Measurements from ENCODE around the gene SYT11. TPM values are rescaled to one million over a fixed set of nuclear protein-coding genes. Genes with fewer than 3 reads are reported as not detected.

Gene SYT11
- total RNA-seq, 1 donor from 2014 or later: 188 TPM

Small RNA genes within 50 kb of the gene (small RNA-seq; reads per million reads assigned to genes)
- gene RF00015 (not detected), gene SCARNA4 (not detected), gene SNORA80E (18.4 reads per million, percentile 93 among the genes with 10 or more reads in this experiment)

Other genes starting within 250 kb of the SYT11 start
- 26.2 TPM for gene MSTO1, start 249.3 kb upstream of the SYT11 start, total RNA-seq
- 393 TPM for gene YY1AP1, start 170.8 kb upstream of the SYT11 start, total RNA-seq
- gene DAP3, start 170.5 kb upstream of the SYT11 start, total RNA-seq: 41.0 TPM
- 35.1 TPM for gene GON4L, start 2.4 kb upstream of the SYT11 start, total RNA-seq
- 32.0 TPM for gene RIT1, start 51.8 kb downstream of the SYT11 start, total RNA-seq
- 37.6 TPM for gene KHDC4, start 74.8 kb downstream of the SYT11 start, total RNA-seq
- gene RXFP4, start 82.1 kb downstream of the SYT11 start, total RNA-seq: not detected
- gene ARHGEF2, start 119.0 kb downstream of the SYT11 start, total RNA-seq: 129 TPM
- 193 TPM for gene SSR2, start 161.4 kb downstream of the SYT11 start, total RNA-seq
- gene UBQLN4, start 194.2 kb downstream of the SYT11 start, total RNA-seq: 25.9 TPM
- gene LAMTOR2, start 195.2 kb downstream of the SYT11 start, total RNA-seq: 30.7 TPM
- not detected for gene RAB25, start 201.6 kb downstream of the SYT11 start, total RNA-seq
- gene MEX3A, start 222.9 kb downstream of the SYT11 start, total RNA-seq: 42.4 TPM

All from occipital lobe (tissue), 2 donors.